Suprapubic skin (tissue), 4 donors: ENCODE results near the gene CDH7. TPM values are rescaled to one million over a fixed set of nuclear protein-coding genes. Genes with fewer than 3 reads are reported as not detected.

Experiments used
- DNase-seq, 2 donors: peaks; one replicate each; pipeline ENCODE4 v3.0.0-alpha.2; 2019; ENCODE audit warnings: low spot score in 2 of 2
- H3K27ac ChIP-seq: fragments of 200-600 bp; sonication (generic); one replicate; pipeline ENCODE4 v1.5.1; 2019
- H3K27me3 ChIP-seq: fragments of 200-600 bp; sonication (generic); one replicate; pipeline ENCODE4 v1.5.1; 2019
- H3K36me3 ChIP-seq: fragments of 200-600 bp; sonication (generic); one replicate; pipeline ENCODE4 v1.5.1; 2019
- H3K4me1 ChIP-seq: fragments of 200-600 bp; sonication (generic); one replicate; pipeline ENCODE4 v1.5.1; 2019
- H3K4me3 ChIP-seq: fragments of 200-600 bp; sonication (generic); one replicate; pipeline ENCODE4 v1.5.1; 2019; ENCODE audit warnings: mild to moderate bottlenecking
- H3K9me3 ChIP-seq: fragments of 200-600 bp; sonication (generic); one replicate; pipeline ENCODE4 v1.5.1; 2019
- CTCF ChIP-seq, 2 donors: fragments of 200-600 bp in 1 of 2; fragments of 450-650 bp in 1 of 2; sonication (generic) in 1 of 2; IDR thresholded peaks; one replicate each; pipeline ENCODE4 v1.5.1; 2016 to 2019; ENCODE audit warnings: antibody characterized with exemption in 2 of 2, mild to moderate bottlenecking in 1 of 2, moderate library complexity in 1 of 2
- EP300 ChIP-seq: sonication (generic); formaldehyde crosslinking; IDR thresholded peaks from one replicate; pipeline ENCODE4 v1.6.1; 2017; ENCODE audit warnings: antibody characterized with exemption
- POLR2A ChIP-seq, 2 donors: fragments of 450-650 bp; IDR thresholded peaks; one replicate each; pipeline ENCODE4 v1.6.1; 2017; ENCODE audit warnings: antibody characterized with exemption in 2 of 2, mild to moderate bottlenecking in 2 of 2, moderate library complexity in 2 of 2
- POLR2AphosphoS5 ChIP-seq, 3 donors: sonication (generic); formaldehyde crosslinking; IDR thresholded peaks; one replicate each; pipeline ENCODE4 v1.6.1; 2017; ENCODE audit warnings: antibody characterized with exemption in 3 of 3
- WGBS: methylation state at CpG from one replicate; pipeline ENCODE4 v1.1.5; 2018; 5-methylcytosine and 5-hydroxymethylcytosine counted together
- total RNA-seq, 4 donors: library from RNA; depleted of rRNA; stranded (reverse); fragments of >200 nt; gene quantifications; one replicate each; pipeline ENCODE4 v1.1.0, GENCODE V29; 2016

Gene CDH7
- total RNA-seq, 4 donors from 2014 or later = 0.24 TPM; not detected in 3

DNA sequence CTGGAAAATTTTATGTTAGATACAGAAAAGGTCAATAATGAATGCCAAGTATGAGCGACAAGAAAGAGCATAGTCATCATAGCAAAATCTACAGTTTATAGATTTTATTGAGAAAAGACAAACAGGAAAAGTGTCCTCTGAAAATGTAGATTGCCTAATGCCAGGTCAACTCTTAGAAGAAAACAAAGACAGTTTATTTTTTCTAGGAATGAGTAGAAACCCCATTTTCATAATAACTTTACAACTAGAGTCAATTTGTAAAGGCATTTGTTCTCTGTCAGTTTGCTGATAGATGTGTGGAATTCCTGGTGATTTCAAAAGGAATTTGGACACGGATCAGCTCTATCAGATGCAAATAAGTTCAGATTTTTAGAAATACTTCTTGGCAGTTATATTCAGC, 16.6 kb downstream of the CDH7 start:
- no peaks in the 10 kb centered on the region for H3K9me3 ChIP-seq
- H3K4me3 ChIP-seq = no peak overlapping the region

DNA sequence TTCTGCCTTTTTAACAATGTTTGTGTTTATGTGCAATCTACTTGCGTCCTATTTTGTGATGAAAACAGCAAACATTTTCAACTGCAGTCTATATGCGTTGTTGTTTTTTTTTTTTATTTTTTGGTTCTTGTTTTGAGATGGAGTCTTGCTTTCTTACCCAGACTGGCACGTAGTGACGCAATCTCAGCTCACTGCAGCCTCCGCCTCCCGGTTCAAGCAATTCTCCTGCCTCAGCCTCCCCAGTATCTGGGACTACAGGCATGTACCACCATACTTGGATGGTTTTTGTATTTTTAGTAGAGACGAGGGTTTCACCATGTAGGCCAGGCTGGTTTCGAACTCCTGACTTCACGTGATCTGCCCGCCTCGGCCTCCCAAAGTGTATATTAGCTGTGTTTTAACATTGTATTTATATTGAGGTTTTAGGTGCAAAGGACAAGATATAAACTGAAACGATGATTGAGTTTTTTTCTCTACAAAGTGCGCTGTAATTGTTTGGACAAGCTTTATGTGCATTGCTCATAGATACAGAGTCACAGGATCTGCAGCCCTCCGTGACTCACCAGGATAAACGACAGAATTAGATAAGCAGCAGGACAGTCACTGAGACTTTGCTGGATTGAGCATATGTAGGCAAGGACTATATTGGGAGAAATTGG, 17.4 kb downstream of the CDH7 start:
- Histone ChIP-seq H3K9me3 (no peaks in the 10 kb centered on the region), H3K36me3 (no peaks in the 10 kb centered on the region), H3K27ac (no peak overlapping the region), H3K27me3 (no peaks in the 10 kb centered on the region), H3K4me3 (no peak overlapping the region), H3K4me1 (no peaks in the 10 kb centered on the region)
- DNase-seq = no peak
- no peak for TF ChIP-seq CTCF (IDR thresholded peaks at IDR 0.05)
- no peak for TF ChIP-seq POLR2AphosphoS5 (IDR thresholded peaks at IDR 0.05)
- TF ChIP-seq EP300 = no peak
- no peak for TF ChIP-seq POLR2A (IDR thresholded peaks at IDR 0.05)
- whole genome bisulfite sequencing = 95% methylated on average over 15 of the region's 15 CpGs

More for the DNA sequence above, 16.6 kb downstream of the CDH7 start:
- TF ChIP-seq EP300 (no peak), POLR2A (IDR thresholded peaks at IDR 0.05) (no peak), CTCF (IDR thresholded peaks at IDR 0.05) (no peak), POLR2AphosphoS5 (IDR thresholded peaks at IDR 0.05) (no peak)
- H3K27ac ChIP-seq = no peak overlapping the region
- H3K4me1 ChIP-seq = no peaks in the 10 kb centered on the region
- WGBS = 57% methylated on average over 2 of the region's 2 CpGs
- no peaks in the 10 kb centered on the region for H3K27me3 ChIP-seq
- DNase-seq = no peak
- no peaks in the 10 kb centered on the region for H3K36me3 ChIP-seq

GRCh38 chr18:65769652-65770051, 18.8 kb downstream of the CDH7 start:
- WGBS = 79% methylated on average over 4 of the region's 4 CpGs
- no peak overlapping the region for H3K27ac ChIP-seq
- H3K9me3 ChIP-seq = no peaks in the 10 kb centered on the region
- no peak for DNase-seq
- no peaks in the 10 kb centered on the region for H3K4me1 ChIP-seq
- no peak overlapping the region for H3K4me3 ChIP-seq
- TF ChIP-seq POLR2A (IDR thresholded peaks at IDR 0.05) (no peak), CTCF (IDR thresholded peaks at IDR 0.05) (no peak), POLR2AphosphoS5 (IDR thresholded peaks at IDR 0.05) (no peak), EP300 (no peak)
- no peaks in the 10 kb centered on the region for H3K36me3 ChIP-seq
- H3K27me3 ChIP-seq = no peaks in the 10 kb centered on the region

DNA sequence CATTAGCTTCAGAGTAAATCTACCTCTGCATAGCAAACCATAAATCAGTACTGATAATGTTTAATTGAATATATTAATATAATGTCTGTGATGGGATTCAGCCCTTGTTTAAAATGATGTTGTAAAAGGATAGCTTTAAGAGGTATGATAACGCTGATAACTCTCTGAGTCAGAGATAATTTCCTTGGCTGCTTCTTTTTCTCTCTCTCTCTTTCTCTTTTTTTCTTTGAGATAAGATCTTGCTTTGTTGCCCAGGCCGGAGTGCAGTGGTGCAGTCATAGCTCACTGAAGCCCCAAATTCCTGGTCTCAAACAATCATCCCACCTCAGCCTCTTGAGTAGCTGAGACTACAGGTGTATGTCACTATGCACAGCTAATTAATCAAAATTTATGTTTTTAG, 35.7 kb downstream of the CDH7 start:
- TF ChIP-seq POLR2AphosphoS5 (IDR thresholded peaks at IDR 0.05) (no peak), CTCF (IDR thresholded peaks at IDR 0.05) (no peak), EP300 (no peak), POLR2A (IDR thresholded peaks at IDR 0.05) (no peak)
- Histone ChIP-seq H3K27me3 (no peaks in the 10 kb centered on the region), H3K9me3 (no peaks in the 10 kb centered on the region), H3K4me1 (no peaks in the 10 kb centered on the region), H3K36me3 (no peaks in the 10 kb centered on the region), H3K27ac (no peak overlapping the region), H3K4me3 (no peak overlapping the region)
- WGBS = 45% methylated on average over 2 of the region's 2 CpGs
- no peak for DNase-seq

- Histone ChIP-seq H3K27ac (no peak overlapping the region), H3K27me3 (no peaks in the 10 kb centered on the region), H3K4me3 (no peak overlapping the region), H3K36me3 (no peaks in the 10 kb centered on the region), H3K9me3 (no peaks in the 10 kb centered on the region), H3K4me1 (no peaks in the 10 kb centered on the region)
- no peak for TF ChIP-seq CTCF (IDR thresholded peaks at IDR 0.05)
- WGBS = 50% methylated on average over 4 of the region's 4 CpGs
- DNase-seq = no peak
These were observed 37.6 kb downstream of the CDH7 start for GRCh38 chr18:65788373-65788772.
